ENCODE data around the gene LYSMD4. TPM values are rescaled to one million over a fixed set of nuclear protein-coding genes. Genes with fewer than 3 reads are reported as not detected.
"Not testable (repeated sequence)": the region's sequence is repeated elsewhere in the genome, so short reads cannot be mapped to it uniquely, and the experiment has no call there.

Gene LYSMD4
- total RNA-seq, 2 donors from 2014 or later = 3.7 to 4.2 TPM

DNA sequence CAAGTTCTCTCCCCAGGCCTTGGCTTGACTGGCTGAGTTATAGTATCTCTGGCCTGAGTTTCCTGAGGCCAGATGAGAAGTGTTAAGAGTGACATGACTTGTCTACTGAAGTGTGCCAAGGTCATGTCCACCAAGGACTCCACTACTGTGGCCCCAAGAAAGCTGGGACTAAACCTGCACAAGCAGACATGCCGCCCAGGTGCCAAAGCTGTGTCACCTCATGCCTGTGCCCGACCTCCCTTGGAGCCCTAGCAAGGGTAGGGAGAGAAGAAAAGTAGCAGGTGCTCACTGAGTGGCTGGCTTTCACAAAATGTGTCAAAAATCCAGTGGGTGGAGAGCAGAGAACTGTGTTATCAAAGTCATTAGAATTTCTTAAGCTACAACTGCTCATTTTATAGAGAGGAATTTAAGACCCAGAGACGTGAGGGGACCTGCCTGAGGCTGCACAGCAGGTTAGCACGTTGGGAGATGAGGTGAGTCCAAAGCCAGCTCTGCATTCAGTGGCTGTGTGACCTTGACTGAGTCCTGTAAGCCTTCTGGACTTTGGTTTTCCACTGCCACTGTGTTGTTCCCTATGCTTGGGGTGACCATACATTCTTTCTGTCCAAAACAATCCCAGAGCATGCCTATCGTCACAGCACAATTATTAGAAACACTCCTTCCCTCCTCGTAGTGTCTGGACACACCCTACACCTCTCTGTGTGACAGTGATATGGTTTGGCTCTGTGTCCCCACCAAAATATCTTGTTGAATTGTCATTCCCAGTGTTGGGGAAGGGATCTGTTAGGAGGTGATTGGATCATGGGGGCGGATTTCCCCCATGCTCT lies 5.0 kb upstream of the LYSMD4 start:
- peaks cover 4% of the 10 kb centered on the region for H3K4me1 Mint-ChIP-seq
- no peak overlapping the region for H3K4me3 Mint-ChIP-seq
- no peaks in the 10 kb centered on the region for H3K36me3 Mint-ChIP-seq (ENCODE audit: low read depth)
- H3K27ac Mint-ChIP-seq = no peak overlapping the region
- ATAC-seq (replicated peaks) = no peak
- H3K9me3 Mint-ChIP-seq = no peaks in the 10 kb centered on the region
- no peaks in the 10 kb centered on the region for H3K27me3 Mint-ChIP-seq

- Mint-ChIP-seq H3K4me3 (no peak overlapping the region), H3K9me3 (no peaks in the 10 kb centered on the region), H3K27ac (no peak overlapping the region), H3K4me1 (peaks cover 4% of the 10 kb centered on the region), H3K27me3 (no peaks in the 10 kb centered on the region), H3K36me3 (ENCODE audit: low read depth) (no peaks in the 10 kb centered on the region)
- ATAC-seq (replicated peaks) = no peak
Observed at GRCh38 chr15:99736702-99737101, 3.5 kb upstream of the LYSMD4 start.

- no peaks in the 10 kb centered on the region for H3K9me3 Mint-ChIP-seq
- no peak overlapping the region for H3K27ac Mint-ChIP-seq
- ATAC-seq (replicated peaks) = no peak
- no peak overlapping the region for H3K4me3 Mint-ChIP-seq
- no peaks in the 10 kb centered on the region for H3K27me3 Mint-ChIP-seq
- no peaks in the 10 kb centered on the region for H3K36me3 Mint-ChIP-seq (ENCODE audit: low read depth)
- H3K4me1 Mint-ChIP-seq = peaks cover 4% of the 10 kb centered on the region
Observed at GRCh38 chr15:99735868-99736267, 2.6 kb upstream of the LYSMD4 start.

DNA sequence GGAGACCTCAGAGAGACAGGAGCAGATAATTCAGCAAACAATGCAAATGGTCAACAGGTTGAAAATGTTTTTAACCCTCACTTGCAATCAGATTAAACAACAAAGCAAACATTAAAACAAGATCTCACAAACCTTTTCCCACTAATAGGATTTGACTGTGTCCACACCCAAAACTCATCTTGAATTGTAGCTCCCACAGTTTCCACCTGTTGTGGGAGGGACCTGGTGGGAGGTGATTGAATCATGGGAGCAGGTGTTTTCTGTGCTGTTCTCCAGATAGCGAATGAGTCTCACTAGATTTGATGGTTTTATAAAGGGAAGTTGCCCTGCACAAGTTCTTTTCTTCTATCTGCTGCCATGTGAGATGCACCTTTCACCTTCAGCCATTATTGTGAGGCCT lies 1.3 kb upstream of the LYSMD4 start:
- H3K36me3 Mint-ChIP-seq (ENCODE audit: low read depth) = peaks cover 5% of the 10 kb centered on the region
- H3K9me3 Mint-ChIP-seq = no peaks in the 10 kb centered on the region
- ATAC-seq (replicated peaks) = no peak
- peaks cover 4% of the 10 kb centered on the region for H3K4me1 Mint-ChIP-seq
- H3K4me3 Mint-ChIP-seq = peak overlapping the region; percentile 45
- H3K27me3 Mint-ChIP-seq = no peaks in the 10 kb centered on the region
- H3K27ac Mint-ChIP-seq = peak overlapping the region; percentile 43

- not testable (repeated sequence) for H3K36me3 Mint-ChIP-seq (ENCODE audit: low read depth); H3K4me1 Mint-ChIP-seq; ATAC-seq (replicated peaks); H3K27me3 Mint-ChIP-seq; H3K9me3 Mint-ChIP-seq
- Mint-ChIP-seq H3K4me3 (peak overlapping the region; percentile 87), H3K27ac (peak overlapping the region; percentile 95)
Observed at GRCh38 chr15:99734040-99734291, 729 bp upstream of the LYSMD4 start.

DNA sequence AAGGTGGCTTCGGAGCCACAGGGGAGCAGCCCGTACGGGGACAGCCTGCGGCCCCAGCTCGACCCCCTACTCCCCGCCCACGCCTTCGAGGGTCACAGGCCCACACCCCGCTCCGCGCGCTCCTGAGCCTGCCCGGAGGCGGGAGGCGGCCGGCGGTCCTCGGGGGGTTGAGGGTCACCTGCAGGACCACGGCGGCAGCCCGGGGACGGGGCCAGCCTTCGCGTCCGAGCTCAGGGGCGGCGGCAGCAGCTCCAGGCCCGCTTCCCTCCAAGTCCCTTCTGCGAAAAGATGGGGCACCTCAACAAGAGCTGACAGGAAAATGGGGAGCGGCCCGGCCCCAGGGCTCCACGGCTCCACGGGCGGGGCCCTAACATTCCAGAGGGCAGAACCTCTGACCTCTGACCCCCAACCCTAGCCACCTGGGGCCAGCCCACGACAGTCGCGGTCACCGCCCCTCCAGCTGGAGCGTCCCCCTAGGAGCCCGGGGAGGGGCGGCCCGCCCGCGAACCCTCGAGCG lies 428 bp downstream of the LYSMD4 start:
- peaks cover 5% of the 10 kb centered on the region for H3K36me3 Mint-ChIP-seq (ENCODE audit: low read depth)
- H3K4me1 Mint-ChIP-seq = peaks cover 4% of the 10 kb centered on the region
- no peak overlapping the region for H3K27ac Mint-ChIP-seq
- peak overlapping the region; percentile 66 for H3K4me3 Mint-ChIP-seq
- H3K9me3 Mint-ChIP-seq = no peaks in the 10 kb centered on the region
- ATAC-seq (replicated peaks) = no peak
- H3K27me3 Mint-ChIP-seq = no peaks in the 10 kb centered on the region

- H3K9me3 Mint-ChIP-seq = no peaks in the 10 kb centered on the region
- H3K27me3 Mint-ChIP-seq = no peaks in the 10 kb centered on the region
Observed at GRCh38 chr15:99732124-99732750, 1.0 kb downstream of the LYSMD4 start.

DNA sequence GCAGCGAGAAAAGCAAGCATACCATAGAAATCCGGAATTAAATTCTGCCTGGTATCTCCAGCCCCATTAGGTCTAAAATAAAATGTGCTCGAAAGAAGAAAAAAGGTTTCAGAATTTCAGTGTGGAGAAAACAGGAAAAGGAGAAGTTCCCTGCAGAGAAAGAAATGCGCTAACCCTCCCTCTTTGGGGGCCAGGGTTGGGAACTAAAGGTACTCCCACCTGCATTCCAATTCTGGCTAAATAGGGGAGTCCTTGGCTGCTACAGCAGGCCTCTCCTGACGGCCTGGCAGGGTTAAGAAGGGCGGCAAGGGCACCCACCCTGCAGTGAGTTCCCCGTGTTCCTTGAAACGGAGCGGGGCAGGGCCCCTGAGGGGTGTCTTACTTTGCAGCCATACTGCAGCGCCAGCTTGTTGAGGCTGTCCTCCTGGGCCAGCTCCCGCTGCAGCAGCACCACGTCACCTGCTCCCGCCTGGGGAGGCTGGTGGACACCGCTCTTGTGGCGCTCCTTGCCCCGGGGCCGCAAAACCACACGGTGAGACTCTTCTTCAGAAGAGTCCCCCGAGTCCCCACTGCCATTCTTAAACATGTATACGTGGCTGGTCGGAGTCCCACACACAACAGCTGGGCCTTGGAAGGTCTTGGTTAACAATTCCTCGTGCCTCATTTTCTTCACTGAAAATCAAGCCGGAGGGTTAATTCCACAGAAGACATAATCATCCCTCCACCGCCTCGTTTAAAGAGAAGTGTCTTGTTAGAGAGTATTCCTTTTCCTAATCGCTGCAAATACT lies 1.7 kb downstream of the LYSMD4 start:
- no peak overlapping the region for H3K27ac Mint-ChIP-seq
- ATAC-seq (replicated peaks) = no peak
- H3K4me3 Mint-ChIP-seq = peak overlapping the region; percentile 66
- H3K36me3 Mint-ChIP-seq (ENCODE audit: low read depth) = peaks cover 5% of the 10 kb centered on the region
- H3K9me3 Mint-ChIP-seq = no peaks in the 10 kb centered on the region
- H3K27me3 Mint-ChIP-seq = no peaks in the 10 kb centered on the region
- peaks cover 4% of the 10 kb centered on the region for H3K4me1 Mint-ChIP-seq

More at GRCh38 chr15:99732124-99732750, 1.0 kb downstream of the LYSMD4 start:
- no peak for ATAC-seq (replicated peaks)
- peak overlapping the region; percentile 66 for H3K4me3 Mint-ChIP-seq
- no peak overlapping the region for H3K27ac Mint-ChIP-seq
- peaks cover 4% of the 10 kb centered on the region for H3K4me1 Mint-ChIP-seq
- peaks cover 5% of the 10 kb centered on the region for H3K36me3 Mint-ChIP-seq (ENCODE audit: low read depth)

DNA sequence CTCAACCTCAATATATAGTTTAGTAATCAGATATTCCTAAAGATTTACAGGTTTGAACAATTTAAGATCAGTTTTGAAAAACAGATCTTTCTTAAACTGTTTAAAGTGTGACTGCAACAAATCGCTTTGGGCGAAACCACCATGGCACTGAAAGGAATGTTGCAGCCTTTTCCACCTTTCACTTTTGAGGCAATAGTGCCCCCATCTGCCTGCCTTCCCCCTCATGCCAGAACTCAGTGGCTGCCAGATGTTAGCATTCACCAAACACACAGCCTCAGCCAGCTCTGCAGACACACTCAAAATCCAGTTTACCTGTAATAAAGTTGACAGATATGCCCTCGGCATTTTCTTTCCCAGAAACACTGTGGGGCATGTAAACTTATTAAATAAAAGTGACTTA lies 3.3 kb downstream of the LYSMD4 start:
- no peaks in the 10 kb centered on the region for H3K27me3 Mint-ChIP-seq
- no peak for ATAC-seq (replicated peaks)
- H3K27ac Mint-ChIP-seq = no peak overlapping the region
- H3K9me3 Mint-ChIP-seq = no peaks in the 10 kb centered on the region
- H3K4me1 Mint-ChIP-seq = peaks cover 4% of the 10 kb centered on the region
- no peak overlapping the region for H3K4me3 Mint-ChIP-seq
- H3K36me3 Mint-ChIP-seq (ENCODE audit: low read depth) = peaks cover 5% of the 10 kb centered on the region

GRCh38 chr15:99729327-99729726 lies 3.9 kb downstream of the LYSMD4 start:
- H3K4me1 Mint-ChIP-seq = peaks cover 4% of the 10 kb centered on the region
- ATAC-seq (replicated peaks) = no peak
- H3K4me3 Mint-ChIP-seq = no peak overlapping the region
- H3K9me3 Mint-ChIP-seq = no peaks in the 10 kb centered on the region
- no peak overlapping the region for H3K27ac Mint-ChIP-seq
- H3K27me3 Mint-ChIP-seq = no peaks in the 10 kb centered on the region
- H3K36me3 Mint-ChIP-seq (ENCODE audit: low read depth) = peaks cover 5% of the 10 kb centered on the region

DNA sequence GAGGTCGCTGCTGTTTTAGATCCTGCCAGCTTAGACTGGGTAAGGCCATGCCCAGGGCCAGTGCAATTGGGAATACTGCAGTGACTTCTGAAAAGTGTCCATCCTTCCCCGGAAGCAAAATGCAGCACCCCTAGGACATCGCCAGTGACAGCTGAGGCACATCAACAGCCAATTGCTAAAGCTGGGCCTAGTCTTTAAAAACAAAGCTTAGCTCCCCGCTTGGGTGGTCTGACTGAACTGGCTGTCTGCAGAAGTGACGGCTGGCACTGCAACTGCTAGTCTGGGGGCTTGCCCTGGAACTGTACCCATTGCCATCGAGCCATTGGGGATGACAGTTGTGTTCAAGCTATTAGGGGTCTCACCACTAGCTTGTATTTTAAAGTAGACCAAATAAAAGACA lies 4.3 kb downstream of the LYSMD4 start:
- Mint-ChIP-seq H3K36me3 (ENCODE audit: low read depth) (peaks cover 5% of the 10 kb centered on the region), H3K4me3 (no peak overlapping the region), H3K4me1 (peaks cover 4% of the 10 kb centered on the region), H3K9me3 (no peaks in the 10 kb centered on the region), H3K27me3 (no peaks in the 10 kb centered on the region), H3K27ac (no peak overlapping the region)
- no peak for ATAC-seq (replicated peaks)

DNA sequence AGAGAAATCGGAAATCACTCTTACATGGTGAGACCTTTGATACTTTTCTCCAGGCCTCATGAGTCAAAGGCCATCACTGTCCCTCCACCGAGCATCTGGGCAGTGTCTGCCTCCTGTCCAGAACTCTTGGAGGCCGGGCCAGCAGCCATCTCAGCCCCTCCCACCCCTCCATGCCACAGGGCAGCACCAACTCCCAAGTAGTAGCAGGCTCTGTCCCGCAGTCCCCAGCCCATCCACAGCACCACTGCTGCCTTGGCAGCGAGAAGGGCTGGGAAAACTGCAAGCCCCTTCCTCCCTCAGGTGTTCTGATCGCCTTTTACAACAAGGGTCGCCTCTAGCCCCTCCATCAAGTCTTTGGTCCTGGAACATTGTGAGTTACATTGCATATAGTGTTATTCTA lies 5.5 kb downstream of the LYSMD4 start:
- Mint-ChIP-seq H3K27ac (no peak overlapping the region), H3K9me3 (no peaks in the 10 kb centered on the region), H3K36me3 (ENCODE audit: low read depth) (peaks cover 5% of the 10 kb centered on the region), H3K4me3 (no peak overlapping the region), H3K27me3 (no peaks in the 10 kb centered on the region), H3K4me1 (no peaks in the 10 kb centered on the region)
- ATAC-seq (replicated peaks) = no peak

DNA sequence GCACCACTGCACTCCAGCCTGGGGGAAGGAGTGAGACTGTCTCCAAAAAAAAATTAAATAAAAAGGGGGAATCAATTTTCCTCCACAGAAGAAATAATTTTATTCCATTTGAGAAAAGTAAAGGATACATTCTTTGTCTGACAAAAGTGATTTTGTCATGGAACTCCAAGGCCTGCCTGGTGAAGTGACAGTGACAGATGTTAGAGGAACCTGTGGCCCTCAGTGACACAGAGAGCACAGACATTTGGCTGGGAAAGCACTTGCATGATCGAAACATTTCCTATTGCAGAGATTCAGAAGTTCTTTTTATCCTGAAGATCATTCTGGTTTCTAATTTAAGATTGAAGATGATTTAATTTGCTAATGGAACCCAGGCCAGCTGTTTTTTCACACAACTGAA lies 5.9 kb downstream of the LYSMD4 start:
- H3K4me3 Mint-ChIP-seq = no peak overlapping the region

GRCh38 chr15:99726333-99726732 lies 6.9 kb downstream of the LYSMD4 start:
- no peak overlapping the region for H3K27ac Mint-ChIP-seq
- no peak for ATAC-seq (replicated peaks)
- H3K27me3 Mint-ChIP-seq = no peaks in the 10 kb centered on the region
- peaks cover 5% of the 10 kb centered on the region for H3K36me3 Mint-ChIP-seq (ENCODE audit: low read depth)
- no peak overlapping the region for H3K4me3 Mint-ChIP-seq
- no peaks in the 10 kb centered on the region for H3K4me1 Mint-ChIP-seq
- no peaks in the 10 kb centered on the region for H3K9me3 Mint-ChIP-seq

More for the DNA sequence above, 5.9 kb downstream of the LYSMD4 start:
- Mint-ChIP-seq H3K9me3 (no peaks in the 10 kb centered on the region), H3K36me3 (ENCODE audit: low read depth) (peaks cover 5% of the 10 kb centered on the region), H3K27ac (no peak overlapping the region), H3K27me3 (no peaks in the 10 kb centered on the region), H3K4me1 (no peaks in the 10 kb centered on the region)
- ATAC-seq (replicated peaks) = no peak

DNA sequence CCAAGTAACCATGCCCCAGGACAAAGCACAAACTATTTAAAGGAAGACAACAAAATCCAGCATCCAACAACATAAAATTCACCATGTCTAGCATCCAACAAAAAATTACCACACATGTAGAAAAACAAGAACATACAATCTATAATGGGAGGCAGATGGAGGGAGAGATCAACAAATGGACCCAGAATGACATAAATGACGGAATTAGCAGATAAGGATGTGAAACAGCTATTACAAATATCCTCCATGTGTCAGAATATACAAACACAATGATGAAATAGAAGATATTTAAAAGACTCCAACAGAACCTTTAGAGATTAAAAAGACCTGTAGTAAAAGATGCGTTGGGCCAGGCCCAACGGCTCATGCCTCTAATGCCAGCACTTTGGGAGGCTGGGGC lies 10.8 kb downstream of the LYSMD4 start:
- H3K36me3 Mint-ChIP-seq (ENCODE audit: low read depth) = no peaks in the 10 kb centered on the region
- H3K27ac Mint-ChIP-seq = no peak overlapping the region

More for the DNA sequence above, 10.8 kb downstream of the LYSMD4 start:
- H3K27me3 Mint-ChIP-seq = no peaks in the 10 kb centered on the region
- H3K9me3 Mint-ChIP-seq = no peaks in the 10 kb centered on the region
- peaks cover 19% of the 10 kb centered on the region for H3K4me1 Mint-ChIP-seq
- ATAC-seq (replicated peaks) = no peak
- H3K4me3 Mint-ChIP-seq = no peak overlapping the region
